Body of pancreas (tissue), 4 donors: ENCODE measurements around the gene TGFBR3. TPM values are rescaled to one million over a fixed set of nuclear protein-coding genes. Genes with fewer than 3 reads are reported as not detected.

Experiments used
- ATAC-seq: fragments of 150-250 bp; one replicate; pipeline ENCODE4 v1.9.1; 2016
- DNase-seq, 4 donors: peaks; one replicate each; pipeline ENCODE4 v3.0.0-alpha.2; 2019
- H3K27ac ChIP-seq, 4 donors: fragments of 200-600 bp; sonication (generic); 1 replicate in 3 of 4; 2 replicates in 1 of 4; pipeline versions ENCODE4 v1.5.1 to v1.6.1; 2016 to 2019; ENCODE audit warnings: mild to moderate bottlenecking in 1 of 4, mixed read lengths in 1 of 4, moderate library complexity in 1 of 4
- H3K27me3 ChIP-seq, 2 donors: fragments of 200-600 bp; sonication (generic); one replicate each; pipeline ENCODE4 v1.6.0; 2016; ENCODE audit warnings: mild to moderate bottlenecking in 1 of 2
- H3K36me3 ChIP-seq, 2 donors: fragments of 200-600 bp; sonication (generic); replicated peaks in 1 of 2; 2 replicates each; pipeline ENCODE4 v1.5.1; 2016; ENCODE audit warnings: low read depth in 2 of 2; ENCODE audit not compliant: insufficient read depth in 1 of 2
- H3K4me1 ChIP-seq: fragments of 200-600 bp; sonication (generic); one replicate; pipeline ENCODE4 v1.6.0; 2016
- H3K4me3 ChIP-seq, 2 donors: fragments of 200-600 bp; sonication (generic); 1 replicate in 1 of 2; 2 replicates in 1 of 2; pipeline ENCODE4 v1.5.1; 2016 to 2019
- H3K9me3 ChIP-seq, 3 donors: fragments of 200-600 bp; sonication (generic); 1 replicate in 2 of 3; 2 replicates in 1 of 3; pipeline ENCODE4 v1.5.1; 2016
- CTCF ChIP-seq, 7 experiments: fragments of 450-650 bp in 4 of 7; fragments of 200-600 bp in 3 of 7; sonication (generic) in 3 of 7; IDR thresholded peaks; one replicate each; pipeline ENCODE4 v1.5.1; 2016 to 2019; ENCODE audit warnings: antibody characterized with exemption in 7 of 7
- POLR2A ChIP-seq, 3 donors: fragments of 450-650 bp; IDR thresholded peaks; one replicate each; pipeline ENCODE4 v1.6.1; 2016; ENCODE audit warnings: antibody characterized with exemption in 3 of 3, mild to moderate bottlenecking in 2 of 3
- WGBS, 2 donors: methylation state at CpG; one replicate each; pipeline ENCODE4 v1.1.5; 2017; 5-methylcytosine and 5-hydroxymethylcytosine counted together
- intact Hi-C: fragments of 100-400 bp; cut with DNase I; formaldehyde crosslinking; loops from one replicate; pipeline ENCODE4 v1.15.1; 2023
- total RNA-seq, 2 donors: library from RNA; depleted of rRNA; stranded (reverse); fragments of >200 nt; gene quantifications; one replicate each; pipeline ENCODE4 v1.1.0, GENCODE V29; 2016

The TGFBR3 gene
- total RNA-seq, 2 donors from 2014 or later: 52.4 to 63.6 TPM

- H3K27me3 ChIP-seq: no peaks in the 10 kb centered on the region
- TF ChIP-seq CTCF (IDR thresholded peaks at IDR 0.05): no peak
- TF ChIP-seq POLR2A (IDR thresholded peaks at IDR 0.05): no peak
- ATAC-seq (no peak), DNase-seq (no peak)
- H3K4me1 ChIP-seq: peaks cover 60% of the 10 kb centered on the region
- WGBS, 2 donors: 61 to 65% methylated on average over 11 of the region's 11 CpGs
- no peaks in the 10 kb centered on the region for H3K9me3 ChIP-seq
- peak overlapping the region in 2 of 4 donors; percentile 54 to 74 for H3K27ac ChIP-seq
- H3K4me3 ChIP-seq: no peak overlapping the region
- no peaks in the 10 kb centered on the region for H3K36me3 ChIP-seq
- intact Hi-C loops: no loop called here
These were observed 66.7 kb downstream of the TGFBR3 start for GRCh38 chr1:91819038-91819788.

DNA sequence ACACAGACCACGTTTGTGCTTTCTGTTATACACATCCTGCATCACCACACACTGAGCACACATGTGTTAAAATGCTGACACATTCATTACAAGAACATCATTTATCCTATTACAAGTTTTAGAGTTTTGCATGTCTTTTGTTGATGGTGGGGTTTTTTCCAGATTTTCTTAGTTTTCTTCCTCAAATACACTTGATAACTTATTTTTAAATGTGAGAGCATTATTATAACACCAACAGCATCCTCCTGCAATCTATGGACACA, 67.3 kb downstream of the TGFBR3 start:
- Histone ChIP-seq H3K4me1 (peaks cover 60% of the 10 kb centered on the region), H3K36me3 (no peaks in the 10 kb centered on the region), H3K27ac (peak overlapping the region in 3 of 4 donors; percentile 61 to 74 (median 64)), H3K27me3 (no peaks in the 10 kb centered on the region), H3K4me3 (no peak overlapping the region), H3K9me3 (no peaks in the 10 kb centered on the region)
- DNase-seq (no peak), ATAC-seq (no peak)
- intact Hi-C loops: no loop called here
- WGBS, 2 donors: 45 to 53% methylated on average over 1 of the region's 1 CpG
- no peak for TF ChIP-seq POLR2A (IDR thresholded peaks at IDR 0.05)
- no peak for TF ChIP-seq CTCF (IDR thresholded peaks at IDR 0.05)

GRCh38 chr1:91817211-91817905, 68.6 kb downstream of the TGFBR3 start:
- no peaks in the 10 kb centered on the region for H3K27me3 ChIP-seq
- no peaks in the 10 kb centered on the region for H3K36me3 ChIP-seq
- H3K9me3 ChIP-seq: no peaks in the 10 kb centered on the region
- H3K4me1 ChIP-seq: peaks cover 60% of the 10 kb centered on the region
- TF ChIP-seq POLR2A (IDR thresholded peaks at IDR 0.05): no peak
- intact Hi-C loops: no loop called here
- peak; percentile 85 for ATAC-seq
- 20 to 29% methylated on average over 5 of the region's 5 CpGs for WGBS, 2 donors
- H3K4me3 ChIP-seq: no peak overlapping the region
- H3K27ac ChIP-seq: peak overlapping the region in 3 of 4 donors; percentile 61 to 74 (median 64)
- peak; percentile 50 to 78 (median 59) for DNase-seq

- Histone ChIP-seq H3K36me3 (no peaks in the 10 kb centered on the region), H3K4me1 (peaks cover 60% of the 10 kb centered on the region), H3K4me3 (no peak overlapping the region), H3K27me3 (no peaks in the 10 kb centered on the region), H3K27ac (peak overlapping the region in 2 of 4 donors; percentile 61 to 74), H3K9me3 (no peaks in the 10 kb centered on the region)
- TF ChIP-seq CTCF (IDR thresholded peaks at IDR 0.05) (no peak), POLR2A (IDR thresholded peaks at IDR 0.05) (no peak)
- intact Hi-C loops: no loop called here
- DNase-seq (no peak), ATAC-seq (no peak)
- 31 to 36% methylated on average over 1 of the region's 1 CpG for WGBS, 2 donors
These were observed 69.9 kb downstream of the TGFBR3 start for GRCh38 chr1:91816031-91816430.

GRCh38 chr1:91814448-91814847, 71.5 kb downstream of the TGFBR3 start:
- H3K4me3 ChIP-seq: no peak overlapping the region
- no peak for DNase-seq
- H3K27ac ChIP-seq: no peak overlapping the region
- no peaks in the 10 kb centered on the region for H3K9me3 ChIP-seq
- H3K4me1 ChIP-seq: peaks cover 49% of the 10 kb centered on the region
- H3K27me3 ChIP-seq: no peaks in the 10 kb centered on the region
- TF ChIP-seq CTCF (IDR thresholded peaks at IDR 0.05) (no peak), POLR2A (IDR thresholded peaks at IDR 0.05) (no peak)
- WGBS, 2 donors: 77% methylated on average over 4 of the region's 4 CpGs
- no peak for ATAC-seq
- no peaks in the 10 kb centered on the region for H3K36me3 ChIP-seq
- intact Hi-C loops: no loop called here
